ENCODE data around the gene SAYSD1.

SAYSD1 gene

GRCh38 chr6:39107641-39108040 is 7.3 kb downstream of the SAYSD1 start:
- DNase-seq = no peak

DNA sequence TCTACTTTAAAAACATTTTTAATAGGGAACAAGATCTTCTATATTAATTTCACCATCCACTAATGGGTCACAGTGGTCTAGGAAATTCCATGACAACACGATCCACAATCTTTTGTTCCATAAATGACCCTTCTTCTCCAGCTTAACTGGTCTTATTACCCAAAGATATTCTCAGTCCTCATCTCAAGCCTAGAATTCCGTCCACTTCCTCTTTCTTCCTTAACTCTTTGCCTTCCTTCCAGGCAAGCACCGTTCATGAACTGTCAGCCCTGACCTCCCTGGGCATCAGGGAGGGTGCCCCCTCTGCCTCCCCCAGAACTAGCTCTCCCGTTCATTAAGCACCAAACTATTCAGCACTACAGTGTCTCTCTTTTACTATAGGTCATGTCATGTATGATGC is 8.0 kb downstream of the SAYSD1 start:
- no peak for DNase-seq

- DNase-seq = no peak
These were observed 10.5 kb downstream of the SAYSD1 start for GRCh38 chr6:39104528-39104927.

- no peak for DNase-seq
These were observed 12.2 kb downstream of the SAYSD1 start for GRCh38 chr6:39102821-39103136.

GRCh38 chr6:39102071-39102820 is 12.7 kb downstream of the SAYSD1 start:
- DNase-seq = no peak

- DNase-seq = no peak
These were observed 14.6 kb downstream of the SAYSD1 start for GRCh38 chr6:39100358-39100757.

DNA sequence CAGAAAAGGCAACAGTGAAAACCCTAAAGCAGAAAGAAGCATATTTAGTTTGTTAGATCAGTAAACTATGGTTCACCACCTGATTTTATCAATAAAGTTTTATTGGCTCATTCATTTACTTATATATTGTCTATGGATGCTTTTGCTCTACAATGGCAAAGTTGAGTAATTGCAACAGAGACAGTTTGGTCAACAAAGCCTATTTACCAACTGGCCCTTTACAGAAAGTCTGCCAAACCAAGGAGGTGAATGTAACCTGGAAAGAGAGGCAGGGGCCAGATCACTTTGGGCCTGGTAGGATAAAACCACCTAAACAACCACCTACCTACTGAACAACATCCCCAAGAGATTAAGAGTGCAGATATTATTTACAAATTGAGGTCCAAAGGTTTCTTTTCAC is 19.4 kb downstream of the SAYSD1 start:
- no peak for DNase-seq

DNA sequence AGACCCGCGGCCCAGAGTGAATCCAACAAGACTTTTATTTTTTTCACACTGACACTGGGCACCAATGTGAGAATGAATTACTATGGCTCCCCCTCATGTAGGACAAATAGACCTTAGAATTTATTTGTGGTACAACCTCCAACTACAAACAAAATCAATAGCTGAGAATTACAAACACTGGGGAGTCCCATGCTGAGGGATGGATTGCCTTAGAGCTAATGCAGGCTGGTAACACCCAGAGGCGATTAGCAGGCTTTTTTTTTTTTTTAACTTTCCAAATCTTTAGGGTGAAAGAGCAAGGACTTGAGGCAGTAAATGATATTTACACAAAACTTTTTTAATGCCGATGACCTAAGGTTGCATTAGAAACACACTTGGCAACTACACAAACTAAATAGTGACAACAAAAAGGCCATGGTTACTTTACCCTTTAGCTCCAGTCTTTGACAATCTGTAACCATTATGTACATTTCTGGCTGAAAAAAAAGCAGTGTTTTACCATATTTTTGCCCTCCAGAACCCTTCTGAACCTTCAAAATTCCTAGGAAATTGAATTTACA is 21.8 kb downstream of the SAYSD1 start:
- no peak for DNase-seq

DNA sequence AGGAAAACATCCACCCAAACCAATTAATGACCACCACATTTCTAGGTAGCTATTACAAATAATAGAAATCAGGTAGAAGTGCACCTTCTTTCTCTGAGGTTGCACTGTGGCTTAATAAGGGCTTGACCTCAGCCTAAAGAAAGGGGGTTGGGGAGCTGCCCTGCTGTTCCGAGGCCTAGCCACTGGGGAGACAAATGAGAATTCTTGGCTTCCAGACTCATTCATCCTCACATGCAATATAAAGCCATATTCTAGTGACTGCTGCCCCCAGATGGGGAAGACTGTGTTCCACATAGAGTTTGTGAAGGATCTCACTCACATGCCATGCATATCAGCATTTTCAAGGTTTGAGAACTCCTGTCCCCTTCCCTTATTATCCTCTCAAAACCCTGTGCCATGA is 22.9 kb downstream of the SAYSD1 start:
- DNase-seq = no peak

DNA sequence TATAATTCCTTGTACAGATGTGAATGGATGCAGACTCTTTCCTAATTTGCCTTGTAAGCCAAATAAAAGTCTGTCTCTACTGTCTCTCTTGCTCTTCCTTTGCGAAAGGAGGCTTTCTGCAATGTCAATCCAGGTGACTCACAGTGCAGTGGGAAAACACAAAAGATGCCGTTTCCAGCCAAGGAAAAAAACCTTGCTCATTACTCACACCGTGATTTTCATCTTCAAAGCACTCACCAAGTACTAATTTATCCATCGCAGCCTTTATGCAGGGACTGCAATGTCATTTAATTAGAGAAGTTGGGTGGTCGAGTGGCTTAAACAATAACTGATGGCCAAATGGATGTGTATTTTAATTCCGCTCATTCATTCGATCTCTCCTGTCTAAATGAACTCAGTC is 23.8 kb downstream of the SAYSD1 start:
- DNase-seq = no peak

DNA sequence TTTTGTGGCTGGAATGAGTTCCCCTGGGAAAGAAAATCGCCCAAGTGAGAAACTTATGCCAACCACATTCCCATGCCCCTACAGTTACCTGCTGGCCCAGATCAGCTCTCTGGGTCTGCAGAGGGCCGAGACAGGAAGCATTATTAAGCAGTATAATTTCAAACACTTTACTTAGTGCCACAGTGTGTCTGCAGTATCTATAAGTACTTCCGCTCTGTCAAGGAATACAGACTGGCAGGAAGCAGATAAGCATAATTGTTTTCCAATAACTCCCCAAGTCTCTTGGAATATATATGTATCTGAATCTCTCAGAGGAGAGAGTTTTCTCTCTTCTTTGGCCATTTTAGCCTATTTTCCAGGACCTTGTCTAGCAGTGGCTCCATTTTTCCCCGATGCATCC is 24.9 kb downstream of the SAYSD1 start:
- no peak for DNase-seq

DNA sequence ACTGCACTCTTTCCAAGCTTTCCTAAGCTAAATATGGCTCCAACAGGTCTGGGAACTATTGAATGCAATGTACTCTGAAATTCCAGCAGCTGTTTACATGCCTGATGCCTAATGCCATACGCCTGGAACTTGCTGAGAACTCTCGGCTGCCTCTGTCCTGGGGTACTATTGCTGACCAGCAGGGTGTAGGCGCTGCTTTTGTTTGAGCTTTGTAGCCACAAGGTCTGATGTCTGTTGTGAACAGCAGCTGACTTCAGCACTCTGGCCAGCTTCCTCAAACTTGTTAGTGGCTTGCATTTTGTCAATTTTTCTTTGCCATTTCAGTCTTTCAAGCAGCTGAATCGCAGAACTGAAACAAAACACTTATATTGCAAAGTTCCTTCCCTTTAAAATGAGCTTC is 26.7 kb downstream of the SAYSD1 start:
- no peak for DNase-seq

DNA sequence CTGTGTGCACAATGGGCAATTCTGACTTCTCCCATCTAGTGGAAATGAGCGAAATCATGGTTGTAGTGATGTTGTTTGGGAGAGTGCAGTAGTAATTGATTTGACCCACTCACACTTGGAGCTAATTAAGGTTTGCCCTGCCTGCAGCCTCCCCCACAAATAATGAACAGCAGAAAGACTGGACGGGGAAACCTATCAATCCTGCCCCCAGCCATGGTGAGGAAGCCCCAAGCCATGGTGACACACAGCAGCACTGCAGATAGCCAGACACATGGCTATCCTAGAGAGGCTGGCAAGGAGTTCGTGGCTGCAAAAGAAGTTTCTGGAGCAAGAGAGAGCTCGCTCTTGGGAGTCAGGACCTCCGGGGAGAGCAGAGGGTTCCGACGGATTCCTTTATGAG is 27.8 kb downstream of the SAYSD1 start:
- DNase-seq = no peak

DNA sequence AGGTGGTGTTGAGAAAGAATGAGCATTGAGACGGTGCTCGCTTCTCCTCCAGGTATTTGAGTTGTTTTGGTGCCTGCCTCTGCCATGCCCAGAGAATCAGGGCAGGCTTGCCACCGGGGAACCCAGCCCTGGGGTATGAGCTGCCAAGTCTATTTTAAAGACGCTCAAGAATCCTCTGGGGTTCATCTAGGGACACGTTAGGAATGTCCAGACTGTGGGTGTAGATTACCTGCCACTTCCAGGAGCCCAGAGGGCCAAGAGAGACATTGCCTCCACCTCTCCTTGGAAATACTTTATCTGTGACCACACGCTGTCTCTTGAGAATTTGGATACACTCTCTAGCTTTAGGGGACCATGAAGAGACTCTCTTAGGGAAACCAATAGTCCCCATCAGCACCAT is 28.3 kb downstream of the SAYSD1 start:
- DNase-seq = no peak

DNA sequence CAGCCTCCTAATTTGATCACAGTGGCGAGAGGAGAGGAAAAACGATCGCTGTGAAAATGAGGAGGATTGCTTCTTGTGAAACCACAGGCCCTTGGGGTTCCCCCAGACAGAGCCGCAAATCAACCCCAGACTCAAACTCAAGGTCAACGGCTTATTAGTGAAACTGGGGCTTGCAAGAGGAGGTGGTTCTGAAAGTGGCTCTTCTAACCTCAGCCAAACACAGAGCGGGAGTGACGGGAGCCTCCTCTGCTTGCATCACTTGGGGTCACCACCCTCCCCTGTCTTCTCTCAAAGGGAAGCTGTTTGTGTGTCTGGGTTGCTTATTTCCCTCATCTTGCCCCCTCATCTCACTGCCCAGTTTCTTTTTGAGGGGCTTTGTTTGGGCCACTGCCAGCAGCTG is 28.7 kb downstream of the SAYSD1 start:
- no peak for DNase-seq

DNA sequence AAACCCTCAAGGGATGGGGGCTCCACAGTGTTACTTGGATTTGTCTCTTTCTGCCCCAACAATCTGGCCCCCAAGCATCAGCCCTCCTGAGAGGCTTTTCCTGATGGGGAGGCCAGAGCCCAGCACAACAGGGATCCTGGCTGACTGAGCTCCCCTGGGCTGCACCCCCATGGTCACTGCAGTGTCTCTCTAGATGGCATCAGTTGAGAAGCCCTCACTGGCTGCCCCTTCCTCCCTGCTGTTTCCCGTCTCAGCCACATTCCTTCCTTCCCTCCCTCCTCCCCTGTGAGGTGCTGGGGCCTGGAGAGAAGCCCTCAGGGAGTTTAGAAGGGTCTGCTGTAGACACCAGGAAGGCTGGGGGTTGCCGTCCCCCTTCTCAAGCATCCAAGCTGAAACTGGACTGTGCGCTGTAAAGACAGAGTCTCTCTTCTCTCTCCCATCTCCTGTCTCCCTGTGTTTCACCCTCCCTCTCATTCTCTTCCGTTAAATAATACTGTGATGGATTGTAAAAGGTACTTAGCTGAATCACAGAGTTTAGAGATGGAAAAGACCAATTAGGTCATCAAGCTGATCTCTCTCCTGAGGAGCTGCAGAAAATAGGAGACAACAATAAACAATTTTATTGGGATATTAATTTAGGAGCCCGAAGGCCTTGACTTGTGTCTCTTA is 29.7 kb downstream of the SAYSD1 start:
- DNase-seq = no peak

- DNase-seq = no peak
These were observed 30.5 kb downstream of the SAYSD1 start for GRCh38 chr6:39084506-39084905.

DNA sequence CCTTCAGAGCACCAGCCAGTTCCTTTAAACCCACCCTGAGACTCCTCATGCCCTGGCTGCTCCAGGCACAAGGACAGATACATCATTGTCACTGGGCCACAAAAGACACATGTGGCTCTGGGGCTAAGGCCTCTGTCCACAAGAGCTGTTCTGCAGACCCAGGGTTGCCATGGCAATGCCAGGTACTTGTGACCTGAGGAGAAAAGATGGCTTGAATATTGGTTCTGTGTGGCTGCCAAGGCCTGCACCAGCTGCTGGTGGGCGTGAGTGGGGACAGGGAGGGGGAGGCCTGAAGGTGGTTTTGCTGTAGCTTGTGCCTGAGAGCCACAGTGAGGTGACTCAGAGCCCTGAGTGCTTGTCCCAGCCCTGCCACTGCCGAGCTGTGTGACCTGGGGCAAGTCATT is 31.8 kb downstream of the SAYSD1 start:
- DNase-seq = no peak

DNA sequence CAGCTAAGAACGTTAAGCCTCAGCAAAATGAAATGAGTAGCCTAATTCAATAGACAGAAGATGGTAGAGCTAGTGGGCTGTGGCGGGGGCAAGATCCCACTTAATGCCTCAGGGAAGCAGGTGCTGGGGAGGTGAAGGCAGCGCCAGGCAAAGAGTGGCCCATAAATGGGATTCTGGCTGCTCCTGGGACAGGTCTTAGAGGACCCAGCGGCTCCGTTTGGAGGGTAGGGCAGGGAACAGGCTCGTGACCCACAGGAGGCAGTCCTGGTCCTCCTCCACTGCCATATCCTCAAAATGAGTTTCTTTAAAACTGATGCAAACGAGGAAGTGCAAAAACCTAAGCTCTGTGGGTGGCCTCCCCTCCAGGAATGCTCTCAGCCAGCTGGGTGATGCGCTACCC is 32.7 kb downstream of the SAYSD1 start:
- DNase-seq = no peak

DNA sequence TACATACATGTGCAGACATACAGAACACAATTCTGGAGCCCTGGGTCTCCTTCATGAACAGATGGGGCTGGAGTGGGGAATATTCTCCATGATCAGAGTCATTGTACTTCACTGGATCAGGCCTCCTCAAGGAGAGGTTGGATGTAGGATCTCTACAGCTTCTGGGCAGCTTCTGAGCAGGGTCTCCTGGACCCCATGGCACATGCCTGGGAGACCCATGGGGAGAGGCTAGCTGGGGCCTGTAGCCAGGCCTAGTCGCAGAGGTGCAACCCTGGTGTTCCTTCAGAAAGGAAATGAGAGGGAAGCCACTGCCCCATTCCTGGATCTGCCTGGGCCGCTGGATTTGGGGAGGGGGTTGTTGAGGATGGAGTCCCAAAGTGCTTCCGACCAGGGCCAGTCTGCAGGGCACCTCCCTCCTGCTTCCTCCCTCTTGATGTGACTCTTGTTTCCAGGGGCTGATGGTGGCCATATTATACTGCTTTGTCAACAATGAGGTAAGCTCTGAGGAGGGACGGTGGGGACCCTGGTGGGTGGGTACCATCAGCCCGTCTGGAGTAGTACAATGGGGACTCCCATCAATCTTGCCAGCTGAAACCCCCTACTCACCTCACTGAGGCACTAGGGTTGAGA is 34.6 kb downstream of the SAYSD1 start:
- DNase-seq = no peak

DNA sequence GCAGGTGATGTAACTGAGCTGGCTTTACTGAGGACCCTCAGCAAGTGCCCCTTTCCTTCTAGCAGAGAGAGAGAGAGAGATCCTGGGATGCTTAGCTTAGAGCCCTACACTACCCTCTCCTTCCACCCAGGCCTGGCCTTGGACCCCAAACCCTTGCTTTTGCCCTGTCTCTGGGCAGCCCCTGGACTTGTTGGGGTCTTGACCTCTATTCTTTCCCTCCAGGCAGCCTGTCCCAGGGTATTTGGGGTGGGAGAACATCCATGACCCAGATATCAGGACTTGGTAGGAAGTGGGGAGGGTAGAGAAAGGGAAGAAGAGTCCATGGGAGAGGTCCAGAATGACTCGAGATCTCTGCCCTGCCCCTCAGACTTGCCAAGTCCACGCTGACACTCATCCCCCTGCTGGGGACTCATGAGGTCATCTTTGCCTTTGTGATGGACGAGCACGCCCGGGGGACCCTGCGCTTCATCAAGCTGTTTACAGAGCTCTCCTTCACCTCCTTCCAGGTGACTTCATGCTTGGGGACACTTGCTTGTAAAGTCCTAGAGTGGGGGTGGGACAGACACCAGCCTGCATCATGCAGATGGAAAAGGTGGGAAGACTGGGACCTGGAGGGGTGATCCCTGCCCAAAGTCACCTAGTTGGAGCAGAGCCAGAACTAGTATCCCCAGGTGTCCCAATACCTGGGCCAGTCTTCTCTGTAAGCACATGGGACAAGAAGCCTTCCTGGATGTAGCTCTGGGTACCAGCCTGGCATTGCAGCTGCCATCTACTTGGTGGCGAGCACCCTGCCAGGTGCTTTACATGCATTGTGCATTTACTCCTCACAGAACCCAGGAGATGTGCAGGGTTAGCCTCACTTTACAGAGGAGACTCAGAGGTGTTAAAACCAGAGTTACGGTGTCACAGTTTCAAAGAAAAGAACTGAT is 35.5 kb downstream of the SAYSD1 start:
- DNase-seq = no peak

DNA sequence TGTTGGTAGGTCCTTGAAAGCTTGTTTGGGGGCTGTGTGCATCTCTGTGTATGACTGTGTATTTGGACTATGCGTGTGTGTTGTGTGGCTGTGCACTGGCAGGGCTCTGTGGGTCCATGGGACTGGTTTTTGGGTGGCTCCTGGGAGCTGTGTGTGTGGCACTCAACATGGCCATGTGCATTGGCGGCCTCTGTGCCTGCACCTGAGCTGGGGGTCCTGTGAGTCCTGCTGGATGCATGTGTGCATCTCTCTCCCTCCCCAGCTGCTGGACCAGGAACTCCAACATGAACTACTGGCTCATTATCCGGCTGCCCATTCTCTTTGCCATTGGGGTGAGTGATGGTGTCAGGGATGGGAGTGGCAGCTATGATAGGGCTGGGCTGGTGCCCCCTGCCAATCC is 36.3 kb downstream of the SAYSD1 start:
- DNase-seq = no peak

Measured in CD4-positive, alpha-beta T cell treated with Interferon alpha-2 for 1 hour (primary cell).